BLaER1 treated with 17β-estradiol and CSF1 and Interleukin-3, amounts not matched to agents 10 nM and 100 nM (cell line): ENCODE results near the gene DYNLT1.

Experiments
- H3K27ac ChIP-seq, 11 experiments: shearing (Covaris generic); formaldehyde crosslinking; 2 replicates each; pipeline ENCODE4 v1.8.1; 2022
- H3K27me3 ChIP-seq, 11 experiments: shearing (Covaris generic); formaldehyde crosslinking; 2 replicates each; pipeline ENCODE4 v1.8.1; 2022
- H3K36me3 ChIP-seq, 11 experiments: shearing (Covaris generic); formaldehyde crosslinking; 2 replicates each; pipeline ENCODE4 v1.8.1; 2022
- H3K4me1 ChIP-seq, 10 experiments: shearing (Covaris generic); formaldehyde crosslinking; 2 replicates each; pipeline ENCODE4 v1.8.1; 2022
- H3K4me2 ChIP-seq, 11 experiments: shearing (Covaris generic); formaldehyde crosslinking; 2 replicates each; pipeline ENCODE4 v1.8.1; 2022
- H3K4me3 ChIP-seq, 10 experiments: shearing (Covaris generic); formaldehyde crosslinking; 2 replicates each; pipeline ENCODE4 v1.8.1; 2022
- H3K9ac ChIP-seq, 11 experiments: shearing (Covaris generic); formaldehyde crosslinking; 2 replicates each; pipeline ENCODE4 v1.8.1; 2022
- H3K9me3 ChIP-seq, 11 experiments: shearing (Covaris generic); formaldehyde crosslinking; replicated peaks in 1 of 11; 2 replicates each; pipeline ENCODE4 v1.8.1; 2022
- H4K20me1 ChIP-seq, 11 experiments: shearing (Covaris generic); formaldehyde crosslinking; 2 replicates each; pipeline ENCODE4 v1.8.1; 2022
- Cebpa-rat ChIP-seq, 11 experiments: shearing (Covaris generic); IDR thresholded peaks; 2 replicates each; pipeline ENCODE4 v1.8.1; 2022

DYNLT1 gene

DNA sequence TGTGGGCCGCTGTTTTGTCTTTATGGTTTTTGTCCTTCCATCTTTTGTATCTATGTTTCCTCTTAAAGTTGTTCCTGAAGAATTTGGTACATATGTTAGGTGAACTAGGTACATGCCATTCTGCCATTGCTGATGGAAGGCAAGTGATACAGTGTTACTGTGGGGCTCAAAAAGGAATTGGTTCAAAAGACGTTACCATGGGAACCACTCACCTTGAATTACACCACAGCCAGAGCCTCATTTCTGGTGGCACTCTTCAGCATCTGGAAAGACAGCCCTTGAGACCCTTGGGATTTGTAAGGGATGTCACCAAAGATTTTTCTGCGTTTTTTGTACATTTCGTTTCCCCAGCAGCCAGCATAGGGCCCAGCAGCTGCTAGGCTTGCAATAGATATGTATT lies 52.7 kb downstream of the DYNLT1 start:
- Histone ChIP-seq H3K9ac (no peak overlapping the region), H3K9me3 (0 out of 22 replicates have a peak, but pooled peaks cover 0 to 1% (median 0%) of the 10 kb centered on the region in 11 experiments), H3K4me2 (peak overlapping the region in 5 of 11 experiments; percentile 56 to 80 (median 75); a peak in 10 of 22 replicates), H3K27me3 (no peaks in the 10 kb centered on the region), H3K27ac (no peak overlapping the region), H3K4me1 (peaks cover 8 to 53% (median 43%) of the 10 kb centered on the region in 10 experiments), H3K36me3 (peaks cover 64 to 100% (median 95%) of the 10 kb centered on the region in 11 experiments), H3K4me3 (no peak overlapping the region), H4K20me1 (peaks cover 6 to 36% (median 16%) of the 10 kb centered on the region in 11 experiments; a peak in 16 of 22 replicates)
- no peak for TF ChIP-seq Cebpa-rat (IDR thresholded peaks at IDR 0.05)

DNA sequence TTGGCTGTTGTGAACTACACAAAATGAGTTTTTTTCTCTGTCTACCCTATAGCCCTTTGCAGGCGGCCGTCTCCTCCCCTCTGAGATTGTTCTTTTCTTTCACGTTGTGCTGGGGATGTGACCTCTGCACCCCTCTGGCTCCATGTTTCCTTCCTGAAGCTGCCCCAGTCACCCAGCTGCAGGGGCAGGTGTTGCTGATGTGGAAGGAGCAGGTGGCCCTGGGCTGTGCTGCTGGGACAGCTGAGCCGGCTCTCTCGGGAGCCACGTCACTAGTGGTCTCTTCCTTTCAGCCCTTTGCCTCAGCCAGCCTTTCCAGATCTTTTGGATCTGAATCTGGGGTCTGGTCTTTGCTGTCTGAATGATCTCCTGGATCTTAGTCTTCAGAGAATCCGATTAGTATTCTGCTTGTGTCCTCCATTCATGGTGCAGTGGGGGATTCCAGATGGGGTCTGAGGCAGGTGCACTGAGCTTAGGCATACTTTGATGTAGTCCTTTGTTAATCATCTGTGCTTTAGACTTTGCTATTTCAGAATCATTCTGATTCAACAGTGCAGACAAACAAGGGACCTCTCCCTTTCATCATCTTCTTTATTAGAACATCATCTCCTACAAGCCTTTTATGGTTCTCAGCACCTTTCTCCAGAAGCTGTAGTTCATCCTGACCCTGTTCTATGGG lies 53.3 kb downstream of the DYNLT1 start:
- H3K36me3 ChIP-seq = peaks cover 69 to 100% (median 98%) of the 10 kb centered on the region in 11 experiments
- H3K27ac ChIP-seq = no peak overlapping the region
- peaks cover 2 to 48% (median 38%) of the 10 kb centered on the region in 10 experiments; a peak in 19 of 20 replicates for H3K4me1 ChIP-seq
- peaks cover 6 to 36% (median 16%) of the 10 kb centered on the region in 11 experiments; a peak in 16 of 22 replicates for H4K20me1 ChIP-seq
- TF ChIP-seq Cebpa-rat (IDR thresholded peaks at IDR 0.05) = no peak
- peak overlapping the region in 8 of 11 experiments; percentile 20 to 80 (median 66); a peak in 14 of 22 replicates for H3K4me2 ChIP-seq
- no peak overlapping the region for H3K4me3 ChIP-seq
- no peaks in the 10 kb centered on the region for H3K27me3 ChIP-seq
- H3K9me3 ChIP-seq = peaks cover 0 to 4% (median 0%) of the 10 kb centered on the region in 11 experiments; a peak in 1 of 22 replicates
- 0 out of 22 replicates have a peak overlapping the region, but pooled peaks of 2 of the 11 experiments have one; percentile 2 to 14 for H3K9ac ChIP-seq

DNA sequence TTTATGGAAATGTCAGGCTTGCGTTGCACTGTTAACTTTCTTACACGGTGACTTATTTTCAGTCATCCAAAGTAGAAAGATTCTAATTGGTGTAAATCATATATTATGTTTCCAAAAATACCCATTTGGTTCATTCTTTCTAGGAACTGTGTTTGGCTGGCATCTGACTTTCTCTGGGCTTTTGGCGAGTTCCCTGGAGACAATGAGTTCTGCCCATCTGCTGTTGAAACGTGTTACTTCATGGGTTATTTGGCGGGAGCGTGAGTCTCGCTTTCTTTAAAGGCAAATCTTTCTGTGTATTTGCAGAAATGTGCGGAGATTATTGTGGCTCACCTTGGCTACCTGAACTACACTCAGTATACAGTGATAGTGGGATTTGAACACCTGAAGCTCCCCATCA lies 55.2 kb downstream of the DYNLT1 start:
- Histone ChIP-seq H3K36me3 (peaks cover 80 to 100% (median 96%) of the 10 kb centered on the region in 11 experiments), H3K4me1 (peaks cover 0 to 44% (median 35%) of the 10 kb centered on the region in 10 experiments; a peak in 14 of 20 replicates)
- TF ChIP-seq Cebpa-rat (IDR thresholded peaks at IDR 0.05) = no peak

DNA sequence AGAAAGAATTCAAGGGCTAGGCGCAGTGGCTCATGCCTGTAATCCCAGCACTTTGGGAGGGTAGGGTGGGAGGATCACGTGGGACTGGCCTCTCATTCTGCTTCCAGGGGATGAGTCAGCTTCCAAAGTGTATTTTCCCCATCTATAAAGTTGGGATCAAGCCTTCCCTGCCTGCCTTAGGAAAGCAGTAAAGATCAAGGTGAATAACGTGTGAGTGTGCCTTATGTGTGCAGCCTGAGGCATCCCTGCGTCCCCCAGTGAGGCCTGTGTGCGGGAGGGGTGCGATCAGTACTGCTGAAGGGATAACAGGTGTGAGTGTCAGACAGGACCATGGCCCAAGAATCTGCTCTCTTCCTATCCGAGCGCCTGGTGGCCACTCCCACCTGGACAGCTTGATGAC lies 57.9 kb downstream of the DYNLT1 start:
- Histone ChIP-seq H3K27ac (no peak overlapping the region), H3K4me2 (no peak overlapping the region), H3K4me3 (no peak overlapping the region), H3K27me3 (no peaks in the 10 kb centered on the region), H3K9me3 (peaks cover 0 to 5% (median 0%) of the 10 kb centered on the region in 11 experiments; a peak in 1 of 22 replicates), H4K20me1 (peaks cover 6 to 34% (median 16%) of the 10 kb centered on the region in 11 experiments; a peak in 16 of 22 replicates), H3K36me3 (peaks cover 74 to 100% (median 93%) of the 10 kb centered on the region in 11 experiments), H3K4me1 (peaks cover 0 to 37% (median 32%) of the 10 kb centered on the region in 10 experiments; a peak in 14 of 20 replicates), H3K9ac (no peak overlapping the region)
- TF ChIP-seq Cebpa-rat (IDR thresholded peaks at IDR 0.05) = no peak

More for the DNA sequence above, 55.2 kb downstream of the DYNLT1 start:
- Histone ChIP-seq H3K9ac (0 out of 22 replicates have a peak overlapping the region, but pooled peaks of 1 of the 11 experiments have one; percentile 24), H3K27me3 (no peaks in the 10 kb centered on the region), H4K20me1 (peaks cover 6 to 36% (median 16%) of the 10 kb centered on the region in 11 experiments; a peak in 16 of 22 replicates), H3K9me3 (peaks cover 0 to 5% (median 0%) of the 10 kb centered on the region in 11 experiments; a peak in 1 of 22 replicates), H3K27ac (no peak overlapping the region), H3K4me3 (no peak overlapping the region), H3K4me2 (peak overlapping the region in 8 of 11 experiments; percentile 28 to 80 (median 64); a peak in 13 of 22 replicates)
